Measurements from ENCODE around the gene GPRC5C.

Gene GPRC5C

DNA sequence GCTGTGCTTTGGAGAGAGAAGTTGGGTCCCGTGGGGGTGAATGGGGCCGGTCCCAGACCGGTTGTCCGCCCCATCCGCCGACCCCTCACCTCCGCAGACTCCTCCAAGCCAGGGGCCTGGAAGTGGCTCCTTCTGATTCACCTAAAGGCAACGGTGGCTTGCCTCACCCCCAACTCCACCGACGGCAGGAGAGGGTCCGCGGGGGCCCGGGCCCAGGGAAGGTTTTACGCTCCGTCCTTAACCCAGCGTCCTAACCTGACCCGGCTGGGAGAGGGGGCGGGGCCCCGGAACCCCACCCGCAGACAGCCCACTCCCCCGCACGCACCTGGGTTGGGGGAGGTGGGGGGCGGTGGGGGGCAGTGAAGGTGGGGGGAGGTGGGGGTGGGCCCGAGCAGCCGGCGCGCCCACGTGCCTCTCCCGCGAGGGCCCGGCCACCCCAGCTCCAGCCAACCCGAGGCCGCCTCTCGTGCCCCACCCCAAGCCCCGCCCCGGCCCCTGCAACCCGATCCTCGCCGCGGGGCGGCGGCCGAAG is 21.8 kb downstream of the GPRC5C start:
- Histone ChIP-seq H3K9me3 (ENCODE audit: control insufficient read depth, insufficient read depth, low read depth, low read length) (no peaks in the 10 kb centered on the region), H3K4me3 (ENCODE audit: low read depth, low read length) (peak overlapping the region; percentile 10; the same call in 1 of the 2 replicates), H3K27ac (ENCODE audit: extremely low read depth, low read depth, low read length) (no peak overlapping the region), H3K4me1 (ENCODE audit: control insufficient read depth, insufficient read depth, low read length) (peaks cover 8% of the 10 kb centered on the region), H3K36me3 (ENCODE audit: control insufficient read depth in 2 of 2, insufficient read depth in 1 of 2, low read length in 2 of 2) (no peaks in the 10 kb centered on the region)
- TF ChIP-seq, protein P1, sequence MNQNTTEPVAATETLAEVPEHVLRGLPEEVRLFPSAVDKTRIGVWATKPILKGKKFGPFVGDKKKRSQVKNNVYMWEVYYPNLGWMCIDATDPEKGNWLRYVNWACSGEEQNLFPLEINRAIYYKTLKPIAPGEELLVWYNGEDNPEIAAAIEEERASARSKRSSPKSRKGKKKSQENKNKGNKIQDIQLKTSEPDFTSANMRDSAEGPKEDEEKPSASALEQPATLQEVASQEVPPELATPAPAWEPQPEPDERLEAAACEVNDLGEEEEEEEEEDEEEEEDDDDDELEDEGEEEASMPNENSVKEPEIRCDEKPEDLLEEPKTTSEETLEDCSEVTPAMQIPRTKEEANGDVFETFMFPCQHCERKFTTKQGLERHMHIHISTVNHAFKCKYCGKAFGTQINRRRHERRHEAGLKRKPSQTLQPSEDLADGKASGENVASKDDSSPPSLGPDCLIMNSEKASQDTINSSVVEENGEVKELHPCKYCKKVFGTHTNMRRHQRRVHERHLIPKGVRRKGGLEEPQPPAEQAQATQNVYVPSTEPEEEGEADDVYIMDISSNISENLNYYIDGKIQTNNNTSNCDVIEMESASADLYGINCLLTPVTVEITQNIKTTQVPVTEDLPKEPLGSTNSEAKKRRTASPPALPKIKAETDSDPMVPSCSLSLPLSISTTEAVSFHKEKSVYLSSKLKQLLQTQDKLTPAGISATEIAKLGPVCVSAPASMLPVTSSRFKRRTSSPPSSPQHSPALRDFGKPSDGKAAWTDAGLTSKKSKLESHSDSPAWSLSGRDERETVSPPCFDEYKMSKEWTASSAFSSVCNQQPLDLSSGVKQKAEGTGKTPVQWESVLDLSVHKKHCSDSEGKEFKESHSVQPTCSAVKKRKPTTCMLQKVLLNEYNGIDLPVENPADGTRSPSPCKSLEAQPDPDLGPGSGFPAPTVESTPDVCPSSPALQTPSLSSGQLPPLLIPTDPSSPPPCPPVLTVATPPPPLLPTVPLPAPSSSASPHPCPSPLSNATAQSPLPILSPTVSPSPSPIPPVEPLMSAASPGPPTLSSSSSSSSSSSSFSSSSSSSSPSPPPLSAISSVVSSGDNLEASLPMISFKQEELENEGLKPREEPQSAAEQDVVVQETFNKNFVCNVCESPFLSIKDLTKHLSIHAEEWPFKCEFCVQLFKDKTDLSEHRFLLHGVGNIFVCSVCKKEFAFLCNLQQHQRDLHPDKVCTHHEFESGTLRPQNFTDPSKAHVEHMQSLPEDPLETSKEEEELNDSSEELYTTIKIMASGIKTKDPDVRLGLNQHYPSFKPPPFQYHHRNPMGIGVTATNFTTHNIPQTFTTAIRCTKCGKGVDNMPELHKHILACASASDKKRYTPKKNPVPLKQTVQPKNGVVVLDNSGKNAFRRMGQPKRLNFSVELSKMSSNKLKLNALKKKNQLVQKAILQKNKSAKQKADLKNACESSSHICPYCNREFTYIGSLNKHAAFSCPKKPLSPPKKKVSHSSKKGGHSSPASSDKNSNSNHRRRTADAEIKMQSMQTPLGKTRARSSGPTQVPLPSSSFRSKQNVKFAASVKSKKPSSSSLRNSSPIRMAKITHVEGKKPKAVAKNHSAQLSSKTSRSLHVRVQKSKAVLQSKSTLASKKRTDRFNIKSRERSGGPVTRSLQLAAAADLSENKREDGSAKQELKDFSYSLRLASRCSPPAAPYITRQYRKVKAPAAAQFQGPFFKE (tag by site-specific recombination; IDR thresholded peaks at IDR 0.05; ENCODE audit: borderline replicate concordance), result no peak
- TF ChIP-seq ZNF558 (tag by site-specific recombination; IDR thresholded peaks at IDR 0.05) (no peak), ZNF121 (tag by site-specific recombination; IDR thresholded peaks at IDR 0.05) (no peak), GLIS1 (tag by site-specific recombination; IDR thresholded peaks at IDR 0.05) (peak; percentile 30), ZNF621 (tag by site-specific recombination; IDR thresholded peaks at IDR 0.05) (no peak), ZNF707 (tag by site-specific recombination; IDR thresholded peaks at IDR 0.05) (no peak), ZNF16 (tag by site-specific recombination; IDR thresholded peaks at IDR 0.05; ENCODE audit: low read depth) (no peak), ZNF777 (tag by site-specific recombination; IDR thresholded peaks at IDR 0.05; ENCODE audit: borderline replicate concordance) (peak; percentile 34; the same call in 1 of the 2 replicates), KLF10 (tag by site-specific recombination; IDR thresholded peaks at IDR 0.05) (no peak), ZBTB48 (tag by site-specific recombination; IDR thresholded peaks at IDR 0.05) (peak; percentile 20; the same call in 1 of the 2 replicates), ZIC2 (tag by site-specific recombination; IDR thresholded peaks at IDR 0.05) (no peak), ZNF544 (tag by site-specific recombination; IDR thresholded peaks at IDR 0.05) (no peak), ZNF155 (tag by site-specific recombination; IDR thresholded peaks at IDR 0.05) (no peak), ZNF24 (tag by site-specific recombination; IDR thresholded peaks at IDR 0.05) (no peak), ZNF600 (tag by site-specific recombination; IDR thresholded peaks at IDR 0.05) (no peak), GLI4 (tag by site-specific recombination; IDR thresholded peaks at IDR 0.05) (no peak), ZNF658 (tag by site-specific recombination; IDR thresholded peaks at IDR 0.05) (no peak), ZNF776 (tag by site-specific recombination; IDR thresholded peaks at IDR 0.05; ENCODE audit: borderline replicate concordance) (no peak)
- TF ChIP-seq, protein P2, sequence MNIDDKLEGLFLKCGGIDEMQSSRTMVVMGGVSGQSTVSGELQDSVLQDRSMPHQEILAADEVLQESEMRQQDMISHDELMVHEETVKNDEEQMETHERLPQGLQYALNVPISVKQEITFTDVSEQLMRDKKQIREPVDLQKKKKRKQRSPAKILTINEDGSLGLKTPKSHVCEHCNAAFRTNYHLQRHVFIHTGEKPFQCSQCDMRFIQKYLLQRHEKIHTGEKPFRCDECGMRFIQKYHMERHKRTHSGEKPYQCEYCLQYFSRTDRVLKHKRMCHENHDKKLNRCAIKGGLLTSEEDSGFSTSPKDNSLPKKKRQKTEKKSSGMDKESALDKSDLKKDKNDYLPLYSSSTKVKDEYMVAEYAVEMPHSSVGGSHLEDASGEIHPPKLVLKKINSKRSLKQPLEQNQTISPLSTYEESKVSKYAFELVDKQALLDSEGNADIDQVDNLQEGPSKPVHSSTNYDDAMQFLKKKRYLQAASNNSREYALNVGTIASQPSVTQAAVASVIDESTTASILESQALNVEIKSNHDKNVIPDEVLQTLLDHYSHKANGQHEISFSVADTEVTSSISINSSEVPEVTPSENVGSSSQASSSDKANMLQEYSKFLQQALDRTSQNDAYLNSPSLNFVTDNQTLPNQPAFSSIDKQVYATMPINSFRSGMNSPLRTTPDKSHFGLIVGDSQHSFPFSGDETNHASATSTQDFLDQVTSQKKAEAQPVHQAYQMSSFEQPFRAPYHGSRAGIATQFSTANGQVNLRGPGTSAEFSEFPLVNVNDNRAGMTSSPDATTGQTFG (tag by site-specific recombination; IDR thresholded peaks at IDR 0.05; ENCODE audit: borderline replicate concordance), result no peak
- TF ChIP-seq, protein P3, sequence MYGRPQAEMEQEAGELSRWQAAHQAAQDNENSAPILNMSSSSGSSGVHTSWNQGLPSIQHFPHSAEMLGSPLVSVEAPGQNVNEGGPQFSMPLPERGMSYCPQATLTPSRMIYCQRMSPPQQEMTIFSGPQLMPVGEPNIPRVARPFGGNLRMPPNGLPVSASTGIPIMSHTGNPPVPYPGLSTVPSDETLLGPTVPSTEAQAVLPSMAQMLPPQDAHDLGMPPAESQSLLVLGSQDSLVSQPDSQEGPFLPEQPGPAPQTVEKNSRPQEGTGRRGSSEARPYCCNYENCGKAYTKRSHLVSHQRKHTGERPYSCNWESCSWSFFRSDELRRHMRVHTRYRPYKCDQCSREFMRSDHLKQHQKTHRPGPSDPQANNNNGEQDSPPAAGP (tag by site-specific recombination; IDR thresholded peaks at IDR 0.05), result no peak
- TF ChIP-seq, protein P4, sequence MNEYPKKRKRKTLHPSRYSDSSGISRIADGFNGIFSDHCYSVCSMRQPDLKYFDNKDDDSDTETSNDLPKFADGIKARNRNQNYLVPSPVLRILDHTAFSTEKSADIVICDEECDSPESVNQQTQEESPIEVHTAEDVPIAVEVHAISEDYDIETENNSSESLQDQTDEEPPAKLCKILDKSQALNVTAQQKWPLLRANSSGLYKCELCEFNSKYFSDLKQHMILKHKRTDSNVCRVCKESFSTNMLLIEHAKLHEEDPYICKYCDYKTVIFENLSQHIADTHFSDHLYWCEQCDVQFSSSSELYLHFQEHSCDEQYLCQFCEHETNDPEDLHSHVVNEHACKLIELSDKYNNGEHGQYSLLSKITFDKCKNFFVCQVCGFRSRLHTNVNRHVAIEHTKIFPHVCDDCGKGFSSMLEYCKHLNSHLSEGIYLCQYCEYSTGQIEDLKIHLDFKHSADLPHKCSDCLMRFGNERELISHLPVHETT (tag by site-specific recombination; IDR thresholded peaks at IDR 0.05), result no peak
- TF ChIP-seq, protein P5, sequence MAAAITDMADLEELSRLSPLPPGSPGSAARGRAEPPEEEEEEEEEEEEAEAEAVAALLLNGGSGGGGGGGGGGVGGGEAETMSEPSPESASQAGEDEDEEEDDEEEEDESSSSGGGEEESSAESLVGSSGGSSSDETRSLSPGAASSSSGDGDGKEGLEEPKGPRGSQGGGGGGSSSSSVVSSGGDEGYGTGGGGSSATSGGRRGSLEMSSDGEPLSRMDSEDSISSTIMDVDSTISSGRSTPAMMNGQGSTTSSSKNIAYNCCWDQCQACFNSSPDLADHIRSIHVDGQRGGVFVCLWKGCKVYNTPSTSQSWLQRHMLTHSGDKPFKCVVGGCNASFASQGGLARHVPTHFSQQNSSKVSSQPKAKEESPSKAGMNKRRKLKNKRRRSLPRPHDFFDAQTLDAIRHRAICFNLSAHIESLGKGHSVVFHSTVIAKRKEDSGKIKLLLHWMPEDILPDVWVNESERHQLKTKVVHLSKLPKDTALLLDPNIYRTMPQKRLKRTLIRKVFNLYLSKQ (tag by site-specific recombination; IDR thresholded peaks at IDR 0.05; ENCODE audit: borderline replicate concordance), result no peak
- ChIA-PET POLR2A (interaction anchor here (0.5 to 2.3 kb wide), 7 partner anchors 10 to 750 kb away, joined by 3 to 16 read pairs (median 6); no protein-coding TSS in a partner anchor), CTCF (interaction anchor here (0.6 to 11.7 kb wide), 7 partner anchors 10 to 1729 kb away, joined by 3 to 453 read pairs (median 54); no protein-coding TSS in a partner anchor)
